Testis (tissue), 2 donors: ENCODE data around the gene C4BPB.

ENCODE experiments used
- CTCF ChIP-seq, 3 experiments: fragments of 450-650 bp in 2 of 3; fragments of 200-600 bp in 1 of 3; sonication (generic) in 1 of 3; IDR thresholded peaks; one replicate each; pipeline ENCODE4 v1.5.1; 2016 to 2019; ENCODE audit warnings: antibody characterized with exemption in 3 of 3, mild to moderate bottlenecking in 2 of 3, moderate library complexity in 1 of 3
- POLR2A ChIP-seq: fragments of 450-650 bp; IDR thresholded peaks from one replicate; pipeline ENCODE4 v1.6.1; 2017; ENCODE audit warnings: antibody characterized with exemption, mild to moderate bottlenecking, moderate library complexity

- TF ChIP-seq POLR2A (peak; percentile 25), CTCF (IDR thresholded peaks at IDR 0.05) (peak in 2 of 3 experiments; percentile 32 to 53)
These were observed 35.5 kb upstream of the C4BPB start, which contains the start of gene PFKFB2 for GRCh38 chr1:207052911-207053769.
